Brain microvascular endothelial cell (primary cell): ENCODE data around the gene CACNA1B.

Experiments
- DNase-seq: peaks from one replicate; pipeline ENCODE4 v3.0.0-alpha.2; 2020
- H3K27ac ChIP-seq: fragments of 250-450 bp; sonication (Bioruptor Pico); 2 replicates; pipeline ENCODE4 v1.5.1; 2020; ENCODE audit warnings: mild to moderate bottlenecking, moderate library complexity
- H3K27me3 ChIP-seq: fragments of 250-450 bp; sonication (Bioruptor Pico); replicated peaks from 2 replicates; pipeline ENCODE4 v1.5.1; 2020; ENCODE audit warnings: mild to moderate bottlenecking
- H3K36me3 ChIP-seq: fragments of 250-450 bp; sonication (Bioruptor Pico); replicated peaks from 2 replicates; pipeline ENCODE4 v1.5.1; 2020; ENCODE audit warnings: mild to moderate bottlenecking
- H3K4me3 ChIP-seq: 2 replicates; pipeline ENCODE4 v1.5.1; 2011; ENCODE audit warnings: low read depth, mild to moderate bottlenecking, control low read depth, low read length, moderate library complexity
- in situ Hi-C: cut with HindIII; loops from 2 replicates; pipeline ENCODE4 v1.10.0; 2017; ENCODE audit warnings: low sequenced_read_pairs, low pct_ligation_motif_present
- TF ChIP-seq, protein P1 (sequence below): IDR thresholded peaks from 2 replicates; pipeline ENCODE4 v1.5.1; 2011; ENCODE audit warnings: low read depth, mild to moderate bottlenecking, moderate library complexity, low read length, control low read depth, inconsistent platforms; ENCODE audit errors: missing control alignments

The CACNA1B gene

DNA sequence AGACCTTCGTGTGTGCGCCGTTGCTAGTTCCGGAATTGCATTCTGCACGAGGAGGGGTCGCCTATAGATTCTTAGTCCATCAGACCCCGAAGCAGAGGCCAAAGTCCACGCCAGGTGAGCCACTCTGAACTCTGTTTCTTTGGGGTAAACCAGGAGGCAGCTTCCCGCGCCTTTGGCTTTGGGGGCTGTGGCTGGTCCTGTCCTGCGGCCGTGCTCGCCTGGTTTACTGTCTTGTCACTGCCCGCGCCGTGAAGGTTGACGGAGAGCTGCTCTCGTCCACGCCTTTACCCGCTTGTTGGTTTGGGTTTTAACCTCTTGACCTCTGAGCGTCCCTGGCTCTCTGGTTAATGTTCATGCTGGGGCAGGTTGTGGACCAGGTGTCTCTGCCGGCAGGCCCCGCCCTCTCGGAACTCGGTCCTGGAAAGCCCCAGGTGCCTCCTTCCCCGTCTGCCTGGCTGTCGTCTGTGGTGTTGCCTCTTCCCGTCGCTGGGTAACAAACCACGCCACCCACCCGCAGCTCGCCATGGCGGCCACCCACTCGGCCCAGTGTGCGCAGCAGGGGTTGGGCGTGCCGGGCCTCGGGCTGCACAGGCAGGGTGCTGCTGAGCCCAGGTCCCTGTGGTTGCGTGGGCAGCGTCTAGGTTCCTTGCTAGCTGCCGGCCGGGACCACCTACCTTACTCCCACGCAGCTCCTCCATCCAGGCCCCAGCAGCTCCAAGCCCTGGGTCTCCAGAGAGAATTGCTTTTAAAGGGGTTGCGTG is 44.6 kb upstream of the CACNA1B start:
- H3K27ac ChIP-seq, result no peak overlapping the region
- no peak overlapping the region for H3K4me3 ChIP-seq
- no peak for DNase-seq
- in situ Hi-C loops, result no loop called here
- TF ChIP-seq, protein P1, sequence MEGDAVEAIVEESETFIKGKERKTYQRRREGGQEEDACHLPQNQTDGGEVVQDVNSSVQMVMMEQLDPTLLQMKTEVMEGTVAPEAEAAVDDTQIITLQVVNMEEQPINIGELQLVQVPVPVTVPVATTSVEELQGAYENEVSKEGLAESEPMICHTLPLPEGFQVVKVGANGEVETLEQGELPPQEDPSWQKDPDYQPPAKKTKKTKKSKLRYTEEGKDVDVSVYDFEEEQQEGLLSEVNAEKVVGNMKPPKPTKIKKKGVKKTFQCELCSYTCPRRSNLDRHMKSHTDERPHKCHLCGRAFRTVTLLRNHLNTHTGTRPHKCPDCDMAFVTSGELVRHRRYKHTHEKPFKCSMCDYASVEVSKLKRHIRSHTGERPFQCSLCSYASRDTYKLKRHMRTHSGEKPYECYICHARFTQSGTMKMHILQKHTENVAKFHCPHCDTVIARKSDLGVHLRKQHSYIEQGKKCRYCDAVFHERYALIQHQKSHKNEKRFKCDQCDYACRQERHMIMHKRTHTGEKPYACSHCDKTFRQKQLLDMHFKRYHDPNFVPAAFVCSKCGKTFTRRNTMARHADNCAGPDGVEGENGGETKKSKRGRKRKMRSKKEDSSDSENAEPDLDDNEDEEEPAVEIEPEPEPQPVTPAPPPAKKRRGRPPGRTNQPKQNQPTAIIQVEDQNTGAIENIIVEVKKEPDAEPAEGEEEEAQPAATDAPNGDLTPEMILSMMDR, result no peak
- no peaks in the 10 kb centered on the region for H3K27me3 ChIP-seq
- peaks cover 34% of the 10 kb centered on the region for H3K36me3 ChIP-seq

DNA sequence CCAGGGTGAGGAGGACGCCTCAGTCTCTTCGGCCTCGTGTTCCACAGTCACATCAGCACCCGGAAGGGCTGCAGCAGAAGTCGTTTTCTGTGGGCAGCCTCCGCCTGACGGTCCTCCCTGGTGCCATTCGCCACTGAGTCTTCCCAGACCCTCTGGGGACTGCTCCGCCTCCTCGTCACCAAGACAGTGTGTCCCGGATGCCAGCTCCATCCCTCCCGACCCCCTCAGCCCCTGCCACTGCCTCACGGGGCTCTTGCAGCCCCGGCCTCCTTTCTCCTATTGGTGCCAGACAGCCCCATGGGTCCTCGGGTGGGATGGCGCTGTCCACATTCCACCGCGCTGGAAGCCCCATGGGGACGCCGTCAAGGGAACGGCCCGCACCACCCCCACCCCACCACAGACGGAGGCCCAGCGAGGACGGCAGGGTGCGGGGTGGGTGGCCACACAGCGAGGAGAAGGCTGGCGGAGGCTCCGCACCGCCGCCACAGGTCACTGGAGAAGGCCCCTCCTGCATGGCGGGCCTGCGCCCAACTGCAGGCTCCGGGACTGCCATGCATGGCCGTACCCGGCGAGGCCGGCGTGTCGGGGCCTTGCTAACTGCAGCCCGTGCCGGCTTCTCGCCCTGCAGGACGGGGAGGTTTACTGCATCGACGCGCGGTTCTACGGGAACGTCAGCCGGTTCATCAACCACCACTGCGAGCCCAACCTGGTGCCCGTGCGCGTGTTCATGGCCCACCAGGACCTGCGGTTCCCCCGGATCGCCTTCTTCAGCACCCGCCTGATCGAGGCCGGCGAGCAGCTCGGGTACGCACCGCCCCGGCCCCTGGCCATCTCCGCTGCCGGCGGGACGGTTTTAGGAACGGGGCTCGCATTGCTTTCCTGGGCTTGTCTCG is 43.6 kb upstream of the CACNA1B start:
- DNase-seq, result no peak

DNA sequence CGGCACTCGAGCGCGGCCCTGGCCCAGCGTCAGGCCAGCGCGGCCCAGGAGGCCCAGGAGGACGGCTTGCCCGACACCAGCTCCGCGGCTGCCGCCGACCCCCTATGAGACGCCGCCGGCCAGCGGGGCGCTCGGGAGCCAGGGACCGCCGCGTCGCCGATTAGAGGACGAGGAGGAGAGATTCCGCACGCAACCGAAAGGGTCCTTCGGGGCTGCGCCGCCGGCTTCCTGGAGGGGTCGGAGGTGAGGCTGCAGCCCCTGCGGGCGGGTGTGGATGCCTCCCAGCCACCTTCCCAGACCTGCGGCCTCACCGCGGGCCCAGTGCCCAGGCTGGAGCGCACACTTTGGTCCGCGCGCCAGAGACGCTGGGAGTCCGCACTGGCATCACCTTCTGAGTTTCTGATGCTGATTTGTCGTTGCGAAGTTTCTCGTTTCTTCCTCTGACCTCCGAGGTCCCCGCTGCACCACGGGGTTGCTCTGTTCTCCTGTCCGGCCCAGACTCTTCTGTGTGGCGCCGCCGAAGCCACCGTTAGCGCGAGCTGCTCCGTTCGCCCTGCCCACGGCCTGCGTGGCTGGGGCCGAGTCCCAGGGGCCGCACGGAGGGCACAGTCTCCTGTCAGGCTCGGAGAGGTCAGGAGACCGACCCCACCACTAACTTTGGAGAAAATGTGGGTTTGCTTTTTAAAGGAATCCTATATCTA is 42.6 kb upstream of the CACNA1B start:
- in situ Hi-C loops, result no loop called here
- Histone ChIP-seq H3K4me3 (no peak overlapping the region), H3K36me3 (peaks cover 33% of the 10 kb centered on the region), H3K27ac (no peak overlapping the region), H3K27me3 (no peaks in the 10 kb centered on the region)
- DNase-seq, result no peak
- TF ChIP-seq, protein P1, result no peak

More for the DNA sequence above, 43.6 kb upstream of the CACNA1B start:
- Histone ChIP-seq H3K27ac (no peak overlapping the region), H3K4me3 (no peak overlapping the region), H3K36me3 (peaks cover 34% of the 10 kb centered on the region), H3K27me3 (no peaks in the 10 kb centered on the region)
- in situ Hi-C loops, result no loop called here
- TF ChIP-seq, protein P1, result no peak

DNA sequence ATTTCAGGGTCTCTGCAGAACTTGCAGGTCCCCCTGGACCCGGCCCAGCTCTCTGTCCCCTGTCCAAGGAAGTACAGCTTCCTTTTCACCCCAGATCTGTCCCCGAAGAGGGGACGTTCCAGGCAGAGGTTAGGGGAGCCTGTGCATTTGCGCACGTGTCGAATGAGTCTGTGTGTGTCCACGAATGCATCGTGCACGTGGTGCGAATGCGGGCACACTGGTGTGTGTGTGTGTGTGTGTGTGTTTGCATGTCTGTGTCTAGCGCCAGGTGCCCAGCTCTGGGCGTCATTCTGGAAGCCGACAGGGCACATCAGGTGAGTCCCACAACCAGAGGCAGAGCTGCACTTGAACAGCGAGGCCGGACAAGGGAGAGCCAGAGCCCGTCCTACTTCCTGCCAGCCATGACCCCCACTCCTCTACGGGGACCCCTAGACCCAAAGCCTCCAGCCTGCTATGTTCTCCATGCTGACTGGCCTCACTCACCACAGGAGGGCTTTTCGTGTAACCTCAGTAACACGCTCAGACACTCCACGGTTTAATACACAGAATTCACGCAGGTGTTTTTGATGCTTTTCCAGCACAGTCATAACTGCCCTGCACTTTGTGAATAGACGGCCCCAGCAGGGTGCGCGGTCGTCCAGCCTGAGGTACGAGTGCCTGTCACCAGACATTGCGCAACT is 41.3 kb upstream of the CACNA1B start:
- no peak overlapping the region for H3K27ac ChIP-seq
- H3K4me3 ChIP-seq, result no peak overlapping the region
- in situ Hi-C loops, result no loop called here
- H3K36me3 ChIP-seq, result peaks cover 33% of the 10 kb centered on the region
- H3K27me3 ChIP-seq, result no peaks in the 10 kb centered on the region
- no peak for DNase-seq
- TF ChIP-seq, protein P1, result no peak

DNA sequence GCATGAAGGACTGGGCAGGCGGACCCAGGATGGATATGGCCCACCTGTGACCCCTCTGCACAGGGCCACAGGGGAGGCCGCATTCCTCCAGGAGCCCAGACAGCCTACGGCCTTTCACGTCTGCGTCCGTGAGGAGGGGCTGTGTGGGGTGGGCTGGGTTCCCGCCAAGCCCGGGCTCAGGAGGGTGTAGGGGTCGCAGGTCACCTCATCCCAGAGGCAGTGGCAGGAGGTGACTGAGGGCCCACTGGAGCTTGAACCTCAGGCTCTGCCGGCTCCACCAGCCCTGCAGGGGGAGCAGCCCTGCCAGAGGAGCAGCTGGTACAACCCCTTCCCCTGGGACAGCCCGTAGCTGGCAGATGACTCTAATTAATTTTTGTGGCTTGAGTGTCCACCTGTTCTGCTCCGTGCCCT is 40.7 kb upstream of the CACNA1B start:
- Histone ChIP-seq H3K27me3 (no peaks in the 10 kb centered on the region), H3K27ac (no peak overlapping the region), H3K4me3 (no peak overlapping the region), H3K36me3 (peaks cover 33% of the 10 kb centered on the region)
- DNase-seq, result no peak
- in situ Hi-C loops, result no loop called here
- TF ChIP-seq, protein P1, result no peak
